H9 (cell line): ENCODE data around the gene ZNF362. TPM values are rescaled to one million over a fixed set of nuclear protein-coding genes. Genes with fewer than 3 reads are reported as not detected.
A peak's percentile ranks its signal among the peaks of the same experiment; 100 is the strongest.

Source experiments
- DNase-seq: peaks from one replicate; pipeline ENCODE4 v3.0.0-alpha.2; 2017
- H2AFZ ChIP-seq: one replicate; pipeline ENCODE4 v1.6.1; 2013; ENCODE audit warnings: mild to moderate bottlenecking, low read length, control low read depth, moderate library complexity
- H2AK5ac ChIP-seq: 2 replicates; pipeline ENCODE4 v1.6.1; 2013; ENCODE audit warnings: low read length, control low read depth, mixed read lengths; ENCODE audit not compliant: insufficient read length
- H2BK120ac ChIP-seq: one replicate; pipeline ENCODE4 v1.6.1; 2013; ENCODE audit warnings: low read depth, mild to moderate bottlenecking, low read length, control low read depth, inconsistent platforms; ENCODE audit not compliant: poor library complexity, severe bottlenecking
- H2BK12ac ChIP-seq: 2 replicates; pipeline ENCODE4 v1.6.1; 2013; ENCODE audit warnings: low read length, control low read depth, mixed read lengths, low read depth; ENCODE audit not compliant: insufficient read length
- H2BK15ac ChIP-seq: 2 replicates; pipeline ENCODE4 v1.6.1; 2013; ENCODE audit warnings: low read depth, low read length, control low read depth
- H2BK20ac ChIP-seq: one replicate; pipeline ENCODE4 v1.6.1; 2013; ENCODE audit warnings: low read depth, mild to moderate bottlenecking, low read length, control low read depth, inconsistent platforms; ENCODE audit not compliant: poor library complexity, severe bottlenecking
- H2BK5ac ChIP-seq: 2 replicates; pipeline ENCODE4 v1.6.1; 2013; ENCODE audit warnings: low read length, control low read depth, mixed read lengths; ENCODE audit not compliant: insufficient read length
- H3K14ac ChIP-seq: 2 replicates; pipeline ENCODE4 v1.6.1; 2013; ENCODE audit warnings: low read length, control low read depth; ENCODE audit not compliant: insufficient read depth
- H3K18ac ChIP-seq: 2 replicates; pipeline ENCODE4 v1.6.1; 2013; ENCODE audit warnings: low read depth, mild to moderate bottlenecking, mixed read lengths, low read length, control low read depth; ENCODE audit not compliant: insufficient read length
- H3K23ac ChIP-seq: 2 replicates; pipeline ENCODE4 v1.6.1; 2013; ENCODE audit warnings: low read length, control low read depth, mixed read lengths, low read depth; ENCODE audit not compliant: insufficient read length
- H3K23me2 ChIP-seq: 2 replicates; pipeline ENCODE4 v1.6.1; 2013; ENCODE audit warnings: low read depth, mild to moderate bottlenecking, mixed read lengths, low read length, control low read depth; ENCODE audit not compliant: insufficient read length, poor library complexity, severe bottlenecking
- H3K27ac ChIP-seq: 2 replicates; pipeline ENCODE4 v1.5.1; 2013; ENCODE audit warnings: low read length, control low read depth, mixed read lengths, low read depth; ENCODE audit not compliant: insufficient read length
- H3K27me3 ChIP-seq: 2 replicates; pipeline ENCODE4 v1.6.1; 2013; ENCODE audit warnings: low read length, control low read depth, inconsistent platforms; ENCODE audit not compliant: insufficient read depth
- H3K4ac ChIP-seq: 2 replicates; pipeline ENCODE4 v1.6.1; 2013; ENCODE audit warnings: low read depth, mild to moderate bottlenecking, control low read depth, inconsistent platforms, low read length, moderate library complexity
- H3K4me1 ChIP-seq: 2 replicates; pipeline ENCODE4 v1.6.1; 2013; ENCODE audit warnings: low read length, control low read depth, inconsistent platforms; ENCODE audit not compliant: insufficient read depth
- H3K4me2 ChIP-seq: 2 replicates; pipeline ENCODE4 v1.6.1; 2013; ENCODE audit warnings: low read length, control low read depth, mixed read lengths; ENCODE audit not compliant: insufficient read length, insufficient read depth
- H3K56ac ChIP-seq: 2 replicates; pipeline ENCODE4 v1.6.1; 2013; ENCODE audit warnings: low read depth, mild to moderate bottlenecking, mixed read lengths, low read length, control low read depth; ENCODE audit not compliant: insufficient read length
- H3K79me1 ChIP-seq: 2 replicates; pipeline ENCODE4 v1.6.1; 2013; ENCODE audit warnings: low read depth, mild to moderate bottlenecking, moderate library complexity, low read length, control low read depth, inconsistent platforms; ENCODE audit not compliant: insufficient read depth, poor library complexity, severe bottlenecking
- H3K79me2 ChIP-seq: 2 replicates; pipeline ENCODE4 v1.6.1; 2013; ENCODE audit warnings: low read length, control low read depth, inconsistent platforms; ENCODE audit not compliant: insufficient read depth
- H3K9ac ChIP-seq: 2 replicates; pipeline ENCODE4 v1.6.1; 2013; ENCODE audit warnings: low read length, control low read depth, mixed read lengths; ENCODE audit not compliant: insufficient read length; ENCODE audit errors: extremely low read depth
- H3K9me3 ChIP-seq: one replicate; pipeline ENCODE4 v1.6.1; 2013; ENCODE audit warnings: low read depth, low read length, inconsistent platforms; ENCODE audit not compliant: control insufficient read depth
- H3T11ph ChIP-seq: one replicate; pipeline ENCODE4 v1.6.1; 2013; ENCODE audit warnings: mild to moderate bottlenecking, low read length, control low read depth, inconsistent platforms
- H4K20me1 ChIP-seq: one replicate; pipeline ENCODE4 v1.6.1; 2013; ENCODE audit not compliant: control insufficient read depth, insufficient read length, insufficient read depth
- H4K5ac ChIP-seq: 2 replicates; pipeline ENCODE4 v1.6.1; 2013; ENCODE audit warnings: low read depth, mild to moderate bottlenecking, mixed read lengths, low read length, control low read depth; ENCODE audit not compliant: insufficient read length
- H4K8ac ChIP-seq: replicated peaks from 2 replicates; pipeline ENCODE4 v1.6.1; 2013; ENCODE audit warnings: low read length, control low read depth, mixed read lengths, low read depth; ENCODE audit not compliant: insufficient read length
- H4K91ac ChIP-seq: 2 replicates; pipeline ENCODE4 v1.6.1; 2013; ENCODE audit warnings: low read depth, mild to moderate bottlenecking, moderate library complexity, mixed read lengths, low read length, control low read depth; ENCODE audit not compliant: insufficient read length
- H3K27ac Mint-ChIP-seq, 3 experiments: 2 replicates in 2 of 3; 3 replicates in 1 of 3; pipeline ENCODE4 v1.8.0; 2020 to 2021; ENCODE audit warnings: mixed read lengths in 3 of 3, mild to moderate bottlenecking in 1 of 3, moderate library complexity in 1 of 3
- H3K27me3 Mint-ChIP-seq: 2 replicates; pipeline ENCODE4 v1.8.0; 2021; ENCODE audit warnings: low read depth, mild to moderate bottlenecking, moderate library complexity, mixed read lengths
- H3K36me3 Mint-ChIP-seq, 3 experiments: 2 replicates in 2 of 3; 3 replicates in 1 of 3; pipeline ENCODE4 v1.8.0; 2020 to 2021; ENCODE audit warnings: low read depth in 3 of 3, mixed read lengths in 3 of 3; ENCODE audit not compliant: insufficient read depth in 1 of 3
- H3K4me1 Mint-ChIP-seq, 2 experiments: 2 replicates each; pipeline ENCODE4 v1.8.0; 2020; ENCODE audit warnings: mixed read lengths in 2 of 2
- H3K4me3 Mint-ChIP-seq, 2 experiments: 2 replicates in 1 of 2; 3 replicates in 1 of 2; pipeline ENCODE4 v1.8.0; 2020 to 2021; ENCODE audit warnings: mild to moderate bottlenecking in 2 of 2, mixed read lengths in 2 of 2, moderate library complexity in 1 of 2
- H3K9me3 Mint-ChIP-seq, 2 experiments: 2 replicates in 1 of 2; 3 replicates in 1 of 2; pipeline ENCODE4 v1.8.0; 2020; ENCODE audit warnings: mild to moderate bottlenecking in 2 of 2, mixed read lengths in 2 of 2, moderate library complexity in 1 of 2
- WGBS: extraction: QIAGEN DNeasy Blood & Tissue Kit; methylation state at CpG from one replicate; pipeline ENCODE4 v1.1.7; 2013; ENCODE audit warnings: missing lambda C conversion rate, low lambda C conversion rate, mixed read lengths; ENCODE audit not compliant: insufficient read length; ENCODE audit errors: extremely low coverage; 5-methylcytosine and 5-hydroxymethylcytosine counted together
- total RNA-seq: library from RNA; stranded (reverse); gene quantifications from 2 replicates; pipeline ENCODE4 v1.2.1, GENCODE V29; 2021
- TF ChIP-seq, protein P1 (sequence below): fragments of 200-600 bp; sonication (generic); conservative IDR thresholded peaks from 3 replicates; pipeline ENCODE4 v1.8.0; 2021; ENCODE audit warnings: antibody characterized with exemption, mild to moderate bottlenecking

Gene ZNF362
- total RNA-seq, 1 experiment from 2014 or later = 18.7 TPM

- no CpG with 5 or more reads among the region's 7 CpGs for WGBS
- Histone ChIP-seq H3K23ac (no peak overlapping the region), H3K79me2 (no peaks in the 10 kb centered on the region), H2BK12ac (no peak overlapping the region), H2AFZ (no peak overlapping the region), H3K4ac (no peak overlapping the region), H3K56ac (no peak overlapping the region), H3K27me3 (no peaks in the 10 kb centered on the region), H3K23me2 (no peaks in the 10 kb centered on the region), H3K79me1 (no peaks in the 10 kb centered on the region), H3K27ac (no peak overlapping the region), H3K4me2 (no peak overlapping the region), H2AK5ac (no peak overlapping the region), H3K18ac (no peak overlapping the region), H3K9ac (no peak overlapping the region), H2BK20ac (no peak overlapping the region), H4K20me1 (no peaks in the 10 kb centered on the region), H3K14ac (peak overlapping the region; percentile 32; the same call in 1 of the 2 replicates), H2BK120ac (no peak overlapping the region), H3K9me3 (no peaks in the 10 kb centered on the region), H3T11ph (no peak overlapping the region), H4K91ac (no peak overlapping the region), H2BK5ac (no peak overlapping the region), H4K5ac (no peak overlapping the region), H4K8ac (no peak overlapping the region), H2BK15ac (no peak overlapping the region), H3K4me1 (peaks cover 4% of the 10 kb centered on the region; the same call in 1 of the 2 replicates)
- Mint-ChIP-seq H3K27me3 (no peaks in the 10 kb centered on the region), H3K9me3 (no peaks in the 10 kb centered on the region), H3K4me1 (peaks cover 30 to 34% of the 10 kb centered on the region in 2 experiments), H3K27ac (peak overlapping the region in 2 of 3 experiments; percentile 20 to 44; a peak in 4 of 7 replicates), H3K36me3 (peaks cover 3 to 18% (median 3%) of the 10 kb centered on the region in 3 experiments), H3K4me3 (no peak overlapping the region)
- no peak for DNase-seq
- TF ChIP-seq, protein P1, sequence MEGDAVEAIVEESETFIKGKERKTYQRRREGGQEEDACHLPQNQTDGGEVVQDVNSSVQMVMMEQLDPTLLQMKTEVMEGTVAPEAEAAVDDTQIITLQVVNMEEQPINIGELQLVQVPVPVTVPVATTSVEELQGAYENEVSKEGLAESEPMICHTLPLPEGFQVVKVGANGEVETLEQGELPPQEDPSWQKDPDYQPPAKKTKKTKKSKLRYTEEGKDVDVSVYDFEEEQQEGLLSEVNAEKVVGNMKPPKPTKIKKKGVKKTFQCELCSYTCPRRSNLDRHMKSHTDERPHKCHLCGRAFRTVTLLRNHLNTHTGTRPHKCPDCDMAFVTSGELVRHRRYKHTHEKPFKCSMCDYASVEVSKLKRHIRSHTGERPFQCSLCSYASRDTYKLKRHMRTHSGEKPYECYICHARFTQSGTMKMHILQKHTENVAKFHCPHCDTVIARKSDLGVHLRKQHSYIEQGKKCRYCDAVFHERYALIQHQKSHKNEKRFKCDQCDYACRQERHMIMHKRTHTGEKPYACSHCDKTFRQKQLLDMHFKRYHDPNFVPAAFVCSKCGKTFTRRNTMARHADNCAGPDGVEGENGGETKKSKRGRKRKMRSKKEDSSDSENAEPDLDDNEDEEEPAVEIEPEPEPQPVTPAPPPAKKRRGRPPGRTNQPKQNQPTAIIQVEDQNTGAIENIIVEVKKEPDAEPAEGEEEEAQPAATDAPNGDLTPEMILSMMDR = no peak
These were observed 14.6 kb downstream of the ZNF362 start for GRCh38 chr1:33270808-33271465.
